GM12878 (cell line): ENCODE measurements around the gene KCNK4. TPM values are rescaled to one million over a fixed set of nuclear protein-coding genes. Genes with fewer than 3 reads are reported as not detected.

Experiments
- CEBPB ChIP-seq, 2 experiments: fragments of 150-350 bp in 1 of 2; IDR thresholded peaks; 2 replicates each; pipeline ENCODE4 v1.6.1; 2012 to 2014; ENCODE audit warnings: low read depth in 2 of 2, low read length in 2 of 2, borderline replicate concordance in 1 of 2, inconsistent platforms in 1 of 2
- CHD2 ChIP-seq: IDR thresholded peaks from 2 replicates; pipeline ENCODE4 v1.6.1; 2011; ENCODE audit warnings: low read depth, low read length, improper control_type of control experiment, borderline replicate concordance
- CREB1 ChIP-seq: IDR thresholded peaks from 2 replicates; pipeline ENCODE4 v1.6.1; 2012; ENCODE audit warnings: low read depth, mild to moderate bottlenecking, inconsistent platforms
- CREM ChIP-seq: IDR thresholded peaks from 2 replicates; pipeline ENCODE4 v1.6.1; 2014; ENCODE audit warnings: antibody characterized with exemption, low read depth
- E2F8 ChIP-seq: fragments of 450-650 bp; IDR thresholded peaks from 2 replicates; pipeline ENCODE4 v1.6.1; 2018; ENCODE audit warnings: mild to moderate bottlenecking, low read depth, moderate library complexity; ENCODE audit not compliant: partially characterized antibody
- FOXM1 ChIP-seq: IDR thresholded peaks from 2 replicates; pipeline ENCODE4 v1.6.1; 2012; ENCODE audit warnings: low read depth, mild to moderate bottlenecking, inconsistent platforms, low read length, moderate library complexity
- IKZF2 ChIP-seq, 2 experiments: fragments of 450-650 bp; IDR thresholded peaks; 2 replicates each; pipeline ENCODE4 v1.6.1; 2017; ENCODE audit warnings: mild to moderate bottlenecking in 2 of 2, moderate library complexity in 2 of 2
- KLF5 ChIP-seq: fragments of 450-650 bp; IDR thresholded peaks from 2 replicates; pipeline ENCODE4 v1.6.1; 2014; ENCODE audit warnings: mild to moderate bottlenecking; ENCODE audit not compliant: partially characterized antibody
- MXI1 ChIP-seq: fragments of 150-350 bp; IDR thresholded peaks from 2 replicates; pipeline ENCODE4 v1.6.1; 2011; ENCODE audit warnings: low read depth, mild to moderate bottlenecking, inconsistent platforms, low read length, improper control_type of control experiment
- MYC ChIP-seq: IDR thresholded peaks from 2 replicates; pipeline ENCODE4 v1.6.1; 2011; ENCODE audit warnings: mild to moderate bottlenecking, low read length, moderate library complexity, inconsistent platforms; ENCODE audit not compliant: insufficient read depth, insufficient replicate concordance, insufficient read length, severe bottlenecking
- NFYB ChIP-seq: IDR thresholded peaks from 2 replicates; pipeline ENCODE4 v1.6.1; 2011; ENCODE audit warnings: low read depth, mild to moderate bottlenecking, low read length, improper control_type of control experiment, moderate library complexity; ENCODE audit not compliant: insufficient read depth
- NRF1 ChIP-seq: conservative IDR thresholded peaks from 2 replicates; pipeline ENCODE4 v1.6.1; 2011; ENCODE audit warnings: mild to moderate bottlenecking, low read depth, low read length, improper control_type of control experiment
- PKNOX1 ChIP-seq: fragments of 450-650 bp; IDR thresholded peaks from 2 replicates; pipeline ENCODE4 v1.6.1; 2016; ENCODE audit warnings: mild to moderate bottlenecking
- POLR2AphosphoS5 ChIP-seq: IDR thresholded peaks from 2 replicates; pipeline ENCODE4 v1.6.1; 2011; ENCODE audit warnings: mild to moderate bottlenecking, low read length, inconsistent platforms
- RB1 ChIP-seq: fragments of 450-650 bp; formaldehyde crosslinking; IDR thresholded peaks from 2 replicates; pipeline ENCODE4 v1.6.1; 2017; ENCODE audit warnings: mild to moderate bottlenecking, borderline replicate concordance
- SIX5 ChIP-seq: IDR thresholded peaks from 2 replicates; pipeline ENCODE4 v1.6.1; 2011; ENCODE audit warnings: mild to moderate bottlenecking, low read depth, low read length, moderate library complexity; ENCODE audit not compliant: severe bottlenecking
- SMAD5 ChIP-seq: IDR thresholded peaks from 2 replicates; pipeline ENCODE4 v1.6.1; 2016; ENCODE audit warnings: antibody characterized with exemption, low read depth
- SPI1 ChIP-seq: IDR thresholded peaks from 2 replicates; pipeline ENCODE4 v1.6.1; 2011; ENCODE audit warnings: low read depth, mild to moderate bottlenecking, low read length, moderate library complexity, borderline replicate concordance; ENCODE audit not compliant: insufficient read depth
- SREBF2 ChIP-seq: IDR thresholded peaks from 2 replicates; pipeline ENCODE4 v1.6.1; 2012; ENCODE audit warnings: mild to moderate bottlenecking, low read length
- ZBTB40 ChIP-seq: fragments of 450-650 bp; IDR thresholded peaks from 2 replicates; pipeline ENCODE4 v1.6.1; 2016; ENCODE audit warnings: mild to moderate bottlenecking, moderate library complexity, borderline replicate concordance
- ZNF207 ChIP-seq: fragments of 450-650 bp; IDR thresholded peaks from 2 replicates; pipeline ENCODE4 v1.6.1; 2014; ENCODE audit warnings: antibody characterized with exemption, mild to moderate bottlenecking, borderline replicate concordance
- ZSCAN29 ChIP-seq: fragments of 450-650 bp; IDR thresholded peaks from 2 replicates; pipeline ENCODE4 v1.6.1; 2017; ENCODE audit warnings: mild to moderate bottlenecking, moderate library complexity
- polyA plus RNA-seq, 11 experiments: library from polyadenylated mRNA; depleted of rRNA in 4 of 11; unstranded in 6 of 11; stranded (reverse) in 5 of 11; fragments of >200 nt; fragmentation: Nextera tagmentation in 4 of 11; fragmentation: Illumina TruSeq in 1 of 11; extraction: Ambion mirVana in 4 of 11; extraction: Trizol in 1 of 11; gene quantifications; 1 replicate in 1 of 11; 2 replicates in 10 of 11; pipeline versions ENCODE4 v1.2.1 to v1.2.3, GENCODE V29; 2011 to 2016; ENCODE audit warnings: inconsistent platforms in 2 of 11, missing spikeins in 2 of 11, low read depth in 1 of 11
- total RNA-seq, 4 experiments: library from RNA; depleted of rRNA in 3 of 4; stranded (reverse); fragments of >200 nt in 3 of 4; fragmentation: Illumina TruSeq in 1 of 4; extraction: Trizol in 1 of 4; gene quantifications; 2 replicates each; pipeline versions ENCODE4 v1.2.1 to v1.2.3, GENCODE V29; 2013 to 2021

Gene KCNK4
- total and polyA plus RNA-seq, 10 of the 15 experiments (the other 5 are each of a cell fraction or from before 2014, with no cell fraction given): 0.04 TPM; not detected in 9

- TF ChIP-seq CHD2 (peak; percentile 77; the same call in 1 of the 2 replicates), E2F8 (peak; percentile 87), KLF5 (no peak), CEBPB (IDR thresholded peaks at IDR 0.05; ENCODE audit: borderline replicate concordance in 1 of 2, low read depth in 2 of 2, low read length in 2 of 2) (no peak), SMAD5 (peak; percentile 75), FOXM1 (peak; percentile 40; the same call in 1 of the 2 replicates), NRF1 (no peak), POLR2AphosphoS5 (peak; percentile 97), ZNF207 (no peak), SREBF2 (peak; percentile 70), SPI1 (peak; percentile 52; the same call in 1 of the 2 replicates), IKZF2 (IDR thresholded peaks at IDR 0.05) (peak in 1 of 2 experiments; percentile 12; a peak in 2 of 4 replicates), MYC (peak; percentile 46), CREM (peak; percentile 88), CREB1 (peak; percentile 94), SIX5 (peak; percentile 25), NFYB (peak; percentile 90), MXI1 (peak; percentile 75; the same call in 1 of the 2 replicates), PKNOX1 (peak; percentile 69; the same call in 1 of the 2 replicates), ZSCAN29 (no peak), RB1 (peak; percentile 77; the same call in 1 of the 2 replicates), ZBTB40 (peak; percentile 98)
Observed at GRCh38 chr11:64317325-64317960, 26.3 kb downstream of the KCNK4 start, which contains the start of gene TRMT112 (continued).
